IMR-90 (cell line): Measurements from ENCODE around the gene CTRL. TPM values are rescaled to one million over a fixed set of nuclear protein-coding genes. Genes with fewer than 3 reads are reported as not detected.

Experiments
- ATAC-seq: fragments of 200-7000 bp; cut with Tn5 transposase; 2 replicates; pipeline ENCODE4 v1.9.1; 2020; ENCODE audit warnings: low read depth, mild to moderate bottlenecking, moderate library complexity
- BruUV-seq: library from RNA; stranded (reverse); fragments of 400-500 nt; replicated peaks from 2 replicates; lab custom pipeline; 2021; lab: Mats Ljungman, UMichigan
- CTCF ChIA-PET: fragments of 300-600 bp; formaldehyde crosslinking; extraction: SDS; loops from one replicate; lab custom pipeline; 2021; ENCODE audit warnings: antibody characterized with exemption; lab: Yijun Ruan, JAX
- POLR2A ChIA-PET: fragments of 300-600 bp; sonication (Branson Sonifier 250); formaldehyde crosslinking; loops from one replicate; lab custom pipeline; 2022; ENCODE audit warnings: antibody characterized with exemption; ENCODE audit not compliant: unreplicated experiment; lab: Charles Lee
- DNase-seq: peaks from one replicate; pipeline ENCODE4 v3.0.0; 2013
- H2AFZ ChIP-seq: replicated peaks from 2 replicates; pipeline ENCODE3; 2013; ENCODE audit warnings: low read length, mild to moderate bottlenecking; ENCODE audit not compliant: poor library complexity
- H2AK5ac ChIP-seq: 2 replicates; pipeline ENCODE4 v1.6.1; 2013; ENCODE audit warnings: low read depth, low read length, inconsistent platforms
- H2AK9ac ChIP-seq: replicated peaks from 2 replicates; pipeline ENCODE3; 2013; ENCODE audit warnings: mild to moderate bottlenecking, low read depth, low read length, moderate library complexity; ENCODE audit not compliant: poor library complexity
- H2BK120ac ChIP-seq: 2 replicates; pipeline ENCODE4 v1.6.1; 2013; ENCODE audit warnings: low read depth, low read length, inconsistent platforms
- H2BK15ac ChIP-seq: 3 replicates; pipeline ENCODE4 v1.6.1; 2013; ENCODE audit warnings: low read depth, low read length, inconsistent platforms
- H2BK20ac ChIP-seq: 2 replicates; pipeline ENCODE4 v1.6.1; 2013; ENCODE audit warnings: low read depth, mild to moderate bottlenecking, inconsistent platforms, low read length, moderate library complexity
- H2BK5ac ChIP-seq: 2 replicates; pipeline ENCODE4 v1.6.1; 2013; ENCODE audit warnings: mild to moderate bottlenecking, low read depth, low read length, inconsistent platforms; ENCODE audit not compliant: poor library complexity, severe bottlenecking
- H3K14ac ChIP-seq: replicated peaks from 2 replicates; pipeline ENCODE4 v1.6.1; 2013; ENCODE audit warnings: low read depth, low read length, inconsistent platforms
- H3K18ac ChIP-seq: 2 replicates; pipeline ENCODE4 v1.6.1; 2013; ENCODE audit warnings: low read depth, low read length, control low read depth
- H3K23ac ChIP-seq: 2 replicates; pipeline ENCODE4 v1.6.1; 2013; ENCODE audit warnings: low read depth, low read length, inconsistent platforms
- H3K27ac ChIP-seq: 2 replicates; pipeline ENCODE4 v1.5.1; 2013; ENCODE audit warnings: mild to moderate bottlenecking, control low read depth, low read length; ENCODE audit not compliant: insufficient read depth
- H3K27me3 ChIP-seq: 2 replicates; pipeline ENCODE4 v1.6.1; 2013; ENCODE audit warnings: low read length; ENCODE audit not compliant: control insufficient read depth, insufficient read depth
- H3K36me3 ChIP-seq: 2 replicates; pipeline ENCODE4 v1.6.1; 2013; ENCODE audit warnings: low read length, mixed read lengths; ENCODE audit not compliant: control insufficient read depth, insufficient read depth
- H3K4ac ChIP-seq: 2 replicates; pipeline ENCODE4 v1.6.1; 2013; ENCODE audit warnings: low read depth, low read length, inconsistent platforms
- H3K4me1 ChIP-seq: 2 replicates; pipeline ENCODE4 v1.6.1; 2013; ENCODE audit warnings: low read length, mixed read lengths; ENCODE audit not compliant: control insufficient read depth, insufficient read depth
- H3K4me2 ChIP-seq: 2 replicates; pipeline ENCODE4 v1.6.1; 2013; ENCODE audit warnings: low read depth, mild to moderate bottlenecking, control low read depth, low read length, moderate library complexity
- H3K4me3 ChIP-seq: 2 replicates; pipeline ENCODE4 v1.5.1; 2013; ENCODE audit warnings: low read depth, mild to moderate bottlenecking, control low read depth, low read length, moderate library complexity; ENCODE audit not compliant: insufficient read depth
- H3K56ac ChIP-seq: 2 replicates; pipeline ENCODE4 v1.6.1; 2013; ENCODE audit warnings: low read length, inconsistent platforms; ENCODE audit not compliant: insufficient read depth; ENCODE audit errors: extremely low read depth
- H3K79me1 ChIP-seq, 2 experiments: 2 replicates each; pipeline ENCODE4 v1.6.1; 2013; ENCODE audit warnings: low read length in 2 of 2, inconsistent platforms in 1 of 2, low read depth in 1 of 2
- H3K9ac ChIP-seq: 2 replicates; pipeline ENCODE4 v1.6.1; 2013; ENCODE audit warnings: low read depth, low read length, control low read depth
- H3K9me1 ChIP-seq: 2 replicates; pipeline ENCODE4 v1.6.1; 2013; ENCODE audit warnings: low read length, inconsistent platforms; ENCODE audit not compliant: insufficient read depth
- H3K9me3 ChIP-seq: 2 replicates; pipeline ENCODE4 v1.6.1; 2013; ENCODE audit warnings: low read length; ENCODE audit not compliant: control insufficient read depth, insufficient read depth
- H4K20me1 ChIP-seq: 2 replicates; pipeline ENCODE4 v1.6.1; 2013; ENCODE audit warnings: low read length, inconsistent platforms; ENCODE audit not compliant: insufficient read depth
- H4K5ac ChIP-seq: 2 replicates; pipeline ENCODE4 v1.6.1; 2013; ENCODE audit warnings: mild to moderate bottlenecking, low read depth, low read length, control low read depth
- H4K8ac ChIP-seq, 2 experiments: 2 replicates each; pipeline ENCODE4 v1.6.1; 2013; ENCODE audit warnings: low read depth in 2 of 2, low read length in 2 of 2, control low read depth in 1 of 2, inconsistent platforms in 1 of 2
- H4K91ac ChIP-seq: 2 replicates; pipeline ENCODE4 v1.6.1; 2013; ENCODE audit warnings: low read depth, low read length, inconsistent platforms; ENCODE audit not compliant: insufficient read depth
- BHLHE40 ChIP-seq: fragments of 150-350 bp; IDR thresholded peaks from 2 replicates; pipeline ENCODE4 v1.6.1; 2016; ENCODE audit warnings: mild to moderate bottlenecking, low read depth, low read length
- CEBPB ChIP-seq: IDR thresholded peaks from 2 replicates; pipeline ENCODE4 v1.6.1; 2012; ENCODE audit warnings: low read depth, low read length, improper control_type of control experiment
- CTCF ChIP-seq: conservative IDR thresholded peaks from 2 replicates; pipeline ENCODE4 v1.5.1; 2012; ENCODE audit warnings: mild to moderate bottlenecking, low read depth, low read length, improper control_type of control experiment
- ELK1 ChIP-seq: fragments of 150-350 bp; IDR thresholded peaks from 2 replicates; pipeline ENCODE4 v1.6.1; 2016; ENCODE audit warnings: low read depth, mild to moderate bottlenecking, low read length, moderate library complexity, borderline replicate concordance
- FOS ChIP-seq: fragments of 150-350 bp; IDR thresholded peaks from 2 replicates; pipeline ENCODE4 v1.6.1; 2016; ENCODE audit warnings: low read depth, low read length
- MAZ ChIP-seq: IDR thresholded peaks from 2 replicates; pipeline ENCODE4 v1.6.1; 2012; ENCODE audit warnings: low read depth, mild to moderate bottlenecking, low read length, improper control_type of control experiment, moderate library complexity, borderline replicate concordance
- MXI1 ChIP-seq: IDR thresholded peaks from 2 replicates; pipeline ENCODE4 v1.6.1; 2012; ENCODE audit warnings: low read depth, mild to moderate bottlenecking, low read length, moderate library complexity, borderline replicate concordance
- NFE2L2 ChIP-seq: fragments of 150-350 bp; IDR thresholded peaks from 2 replicates; pipeline ENCODE4 v1.6.1; 2016; ENCODE audit warnings: low read depth, mild to moderate bottlenecking, low read length
- POLR2A ChIP-seq: IDR thresholded peaks from 2 replicates; pipeline ENCODE4 v1.6.1; 2012; ENCODE audit warnings: mild to moderate bottlenecking, low read depth, low read length
- RCOR1 ChIP-seq: IDR thresholded peaks from 2 replicates; pipeline ENCODE4 v1.6.1; 2012; ENCODE audit warnings: mild to moderate bottlenecking, low read length, improper control_type of control experiment; ENCODE audit not compliant: insufficient replicate concordance
- RFX5 ChIP-seq: IDR thresholded peaks from 2 replicates; pipeline ENCODE4 v1.8.0; 2012; ENCODE audit warnings: low read depth, mild to moderate bottlenecking, low read length, moderate library complexity
- SMC3 ChIP-seq: fragments of 150-350 bp; IDR thresholded peaks from 2 replicates; pipeline ENCODE4 v1.6.1; 2016; ENCODE audit warnings: low read depth, mild to moderate bottlenecking, antibody characterized with exemption, low read length, moderate library complexity
- WGBS, 2 experiments: methylation state at CpG; one replicate each; pipeline versions ENCODE4 v1.1.5 to v1.1.7; 2013; ENCODE audit warnings: missing lambda C conversion rate in 2 of 2; ENCODE audit not compliant: insufficient read length in 1 of 2; ENCODE audit errors: extremely low coverage in 2 of 2; 5-methylcytosine and 5-hydroxymethylcytosine counted together
- dilution Hi-C: fragments of 300-500 bp; cut with HindIII; formaldehyde crosslinking; loops from one replicate; pipeline ENCODE4 v1.14.3; 2018; ENCODE audit warnings: low sequenced_read_pairs; ENCODE audit not compliant: unreplicated experiment
- in situ Hi-C: fragments of 300-500 bp; cut with MboI; formaldehyde crosslinking; loops from 3 replicates; pipeline ENCODE4 v1.14.3; 2019; ENCODE audit warnings: low sequenced_read_pairs, inconsistent platforms, mixed read lengths
- intact Hi-C: fragments of 100-400 bp; cut with micrococcal nuclease; formaldehyde crosslinking; loops from 2 replicates; pipeline ENCODE4 v1.10.0; 2022
- polyA plus RNA-seq, 3 experiments: library from polyadenylated mRNA; depleted of rRNA; stranded (reverse); fragments of >200 nt; gene quantifications; 2 replicates each; pipeline ENCODE4 v1.2.3, GENCODE V29; 2012; ENCODE audit warnings: low replicate concordance in 1 of 3
- total RNA-seq: library from RNA; depleted of rRNA; stranded (reverse); fragments of >200 nt; gene quantifications from 2 replicates; pipeline ENCODE4 v1.2.3, GENCODE V29; 2012
- TF ChIP-seq, protein P1 (sequence below): fragments of 150-350 bp; IDR thresholded peaks from 2 replicates; pipeline ENCODE4 v1.6.1; 2017; ENCODE audit warnings: mild to moderate bottlenecking, antibody characterized with exemption, low read length, low read depth

Gene CTRL
- total and polyA plus RNA-seq, 2 of the 4 experiments (the other 2 are of a cell fraction) = 0.18 to 1.1 TPM

DNA sequence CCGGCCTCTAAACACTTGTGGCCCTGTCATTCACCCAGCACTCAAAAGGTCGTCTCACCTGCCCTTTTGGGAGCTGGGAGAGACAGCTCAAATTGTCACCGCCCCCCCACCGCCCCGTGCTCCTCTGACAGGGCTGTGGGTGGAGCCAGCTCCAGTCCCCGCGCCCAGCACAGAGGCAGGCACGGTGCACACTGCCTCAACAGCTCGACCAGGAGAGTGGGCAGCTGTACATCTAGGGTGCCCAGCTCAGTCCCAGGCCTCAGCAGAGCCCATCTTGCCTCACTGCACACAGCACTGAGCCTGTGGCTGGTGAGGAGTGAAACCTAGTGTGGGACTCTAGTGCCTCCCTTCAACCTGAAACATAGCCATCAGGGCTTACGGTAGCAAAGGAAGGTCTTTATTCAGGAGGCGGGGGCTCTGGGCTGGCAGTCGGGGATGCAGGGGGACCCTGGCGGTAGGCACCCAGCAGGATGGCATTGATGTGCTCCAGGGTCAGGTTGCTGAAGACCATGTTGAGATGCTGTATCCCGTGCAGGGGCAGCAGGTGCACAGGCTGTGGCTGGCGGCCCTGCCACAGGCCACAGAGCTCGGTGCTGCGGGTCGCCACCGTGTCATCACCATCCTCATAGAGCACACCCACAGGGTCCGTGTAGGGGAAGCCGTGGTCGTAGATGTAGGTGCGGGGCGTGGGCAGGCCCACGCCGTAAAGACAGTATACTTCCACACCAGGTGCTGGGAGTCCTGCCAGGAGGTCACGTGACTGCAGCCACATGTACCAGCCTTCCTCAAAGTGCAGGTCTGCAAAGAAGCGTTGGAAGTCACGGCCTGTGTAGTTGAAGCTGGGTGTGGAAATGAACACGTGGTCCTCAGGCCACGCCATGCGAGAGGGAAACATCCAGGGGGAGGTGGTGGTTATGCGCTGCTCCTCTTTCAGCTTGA is 8.1 kb upstream of the CTRL start:
- no peak overlapping the region for H3K4me3 ChIP-seq
- peaks cover 50% of the 10 kb centered on the region for H3K36me3 ChIP-seq
- WGBS, 2 experiments = 98% methylated on average over 9 of the region's 33 CpGs; no CpG with 5 or more reads in 1 of the 2 experiments
- H2BK5ac ChIP-seq = no peak overlapping the region
- CTCF ChIA-PET = no interaction called here
- no TSS peak for BruUV-seq
- dilution Hi-C loops = no loop called here
- no peak overlapping the region for H3K9ac ChIP-seq
- H3K79me1 ChIP-seq = peaks cover 14 to 76% of the 10 kb centered on the region in 2 experiments; a peak in 3 of 4 replicates
- no peak overlapping the region for H2BK120ac ChIP-seq
- H3K14ac ChIP-seq = no peak overlapping the region
- no peak for DNase-seq
- POLR2A ChIA-PET = no interaction called here
- H3K23ac ChIP-seq = no peak overlapping the region
- H4K5ac ChIP-seq = no peak overlapping the region
- ATAC-seq = no peak
- H3K27me3 ChIP-seq = no peaks in the 10 kb centered on the region
- no peak overlapping the region for H3K27ac ChIP-seq
- H3K4me2 ChIP-seq = no peak overlapping the region
- H4K91ac ChIP-seq = no peak overlapping the region
- H3K9me1 ChIP-seq = peaks cover 12% of the 10 kb centered on the region
- H2BK20ac ChIP-seq = no peak overlapping the region
- peaks cover 11% of the 10 kb centered on the region for H3K4me1 ChIP-seq
- H2AK9ac ChIP-seq = peak overlapping the region; percentile 65
- H2BK15ac ChIP-seq = no peak overlapping the region
- no peak overlapping the region for H2AFZ ChIP-seq
- no peaks in the 10 kb centered on the region for H3K9me3 ChIP-seq
- in situ Hi-C loops = loop anchor here (25.0 kb wide), 1 partner anchor 402 kb away; the partner anchor contains the start of gene RIPOR1
- no peak overlapping the region for H3K18ac ChIP-seq
- H4K20me1 ChIP-seq = peaks cover 47% of the 10 kb centered on the region
- no peak overlapping the region for H3K4ac ChIP-seq
- intact Hi-C loops = loop anchor here (5.0 kb wide), 1 partner anchor 377 kb away; the partner anchor contains the start of gene CTCF
- H4K8ac ChIP-seq = 0 out of 4 replicates have a peak overlapping the region, but pooled peaks of 1 of the 2 experiments have one; percentile 12
- H3K56ac ChIP-seq = no peak overlapping the region
- H2AK5ac ChIP-seq = 0 out of 2 replicates have a peak overlapping the region, but pooled peaks have one; percentile 3
- TF ChIP-seq MXI1 (no peak), SMC3 (no peak), RFX5 (no peak), RCOR1 (no peak), CTCF (no peak), ELK1 (no peak), NFE2L2 (no peak), MAZ (no peak), POLR2A (no peak), FOS (no peak), CEBPB (no peak), BHLHE40 (no peak)
- TF ChIP-seq, protein P1, sequence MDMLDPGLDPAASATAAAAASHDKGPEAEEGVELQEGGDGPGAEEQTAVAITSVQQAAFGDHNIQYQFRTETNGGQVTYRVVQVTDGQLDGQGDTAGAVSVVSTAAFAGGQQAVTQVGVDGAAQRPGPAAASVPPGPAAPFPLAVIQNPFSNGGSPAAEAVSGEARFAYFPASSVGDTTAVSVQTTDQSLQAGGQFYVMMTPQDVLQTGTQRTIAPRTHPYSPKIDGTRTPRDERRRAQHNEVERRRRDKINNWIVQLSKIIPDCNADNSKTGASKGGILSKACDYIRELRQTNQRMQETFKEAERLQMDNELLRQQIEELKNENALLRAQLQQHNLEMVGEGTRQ = no peak
